Measurements from ENCODE around the gene OAF. TPM values are rescaled to one million over a fixed set of nuclear protein-coding genes. Genes with fewer than 3 reads are reported as not detected.

OAF gene
- polyA plus RNA-seq, 2 of the 4 experiments (the other 2 are of a cell fraction) = 3.0 to 3.8 TPM

GRCh38 chr11:120258661-120259060 lies 47.8 kb downstream of the OAF start (continued):
- TF ChIP-seq NPAS2 (CRISPR knock-in tag; IDR thresholded peaks at IDR 0.05; ENCODE audit: borderline replicate concordance) (no peak), ESRRA (IDR thresholded peaks at IDR 0.05; ENCODE audit: borderline replicate concordance, low read length) (no peak)

- peak in 1 of 2 experiments; percentile 20; a peak in 2 of 6 replicates for ATAC-seq
- 19% methylated on average over 3 of the region's 3 CpGs for whole genome bisulfite sequencing (ENCODE audit: missing lambda C conversion rate)
- no peak overlapping the region for H3K27ac ChIP-seq
- H3K4me2 ChIP-seq = no peak overlapping the region
- POLR2A ChIA-PET = no interaction called here
- CTCF ChIA-PET = interaction anchor here (1.5 to 1.9 kb wide), 4 partner anchors 16 to 41 kb away, joined by 3 to 5 read pairs (median 4); no protein-coding TSS in a partner anchor
- H3K4me1 ChIP-seq = no peaks in the 10 kb centered on the region
- H3K4me3 ChIP-seq = no peak overlapping the region
- TF ChIP-seq CBX8 (IDR thresholded peaks at IDR 0.05) (no peak), HDAC2 (IDR thresholded peaks at IDR 0.05) (no peak), ELK1 (IDR thresholded peaks at IDR 0.05; ENCODE audit: low read depth, low read length) (no peak), RARB (CRISPR knock-in tag; IDR thresholded peaks at IDR 0.05) (no peak), CHD2 (IDR thresholded peaks at IDR 0.05; ENCODE audit: low read length, partially characterized antibody) (no peak), ZC3H11A (IDR thresholded peaks at IDR 0.05) (no peak), MAZ (IDR thresholded peaks at IDR 0.05; ENCODE audit: borderline replicate concordance, low read depth, low read length) (no peak), RCOR1 (IDR thresholded peaks at IDR 0.05; ENCODE audit: low read depth, low read length) (no peak), JUN (IDR thresholded peaks at IDR 0.05) (no peak), RFX5 (IDR thresholded peaks at IDR 0.05) (no peak), ZFP36 (IDR thresholded peaks at IDR 0.05; ENCODE audit: borderline replicate concordance, partially characterized antibody) (no peak), REST (IDR thresholded peaks at IDR 0.05) (no peak), RNF2 (IDR thresholded peaks at IDR 0.05; ENCODE audit: borderline replicate concordance, low read depth) (no peak), HOXB13 (CRISPR knock-in tag; IDR thresholded peaks at IDR 0.05; ENCODE audit: low read depth) (no peak), ZSCAN20 (CRISPR knock-in tag; IDR thresholded peaks at IDR 0.05) (no peak), PBX3 (IDR thresholded peaks at IDR 0.05) (no peak), RAD21 (conservative IDR thresholded peaks at IDR 0.05 in 1 of 2, IDR thresholded peaks at IDR 0.05 in 1 of 2) (no peak), EHF (CRISPR knock-in tag; IDR thresholded peaks at IDR 0.05) (no peak), NPAS2 (CRISPR knock-in tag; IDR thresholded peaks at IDR 0.05; ENCODE audit: borderline replicate concordance) (no peak), MAFK (IDR thresholded peaks at IDR 0.05; ENCODE audit: partially characterized antibody) (no peak)
- FAIRE-seq = no peak
- no peak for DNase-seq (ENCODE audit: low read depth in 1 of 2, low spot score in 1 of 2)
- H3K9me3 ChIP-seq = no peaks in the 10 kb centered on the region
These were observed 48.4 kb downstream of the OAF start for GRCh38 chr11:120259241-120259640.

Measured in A549 (cell line).